ENCODE data around the gene SLX4IP. TPM values are rescaled to one million over a fixed set of nuclear protein-coding genes. Genes with fewer than 3 reads are reported as not detected.

SLX4IP gene
- total RNA-seq, 4 donors from 2014 or later, result 2.0 to 3.4 (median 3.3) TPM

- ATAC-seq (ENCODE audit: low FRiP score) (no peak), DNase-seq (ENCODE audit: low spot score) (no peak)
- no peak for TF ChIP-seq CTCF (IDR thresholded peaks at IDR 0.05)
Observed at GRCh38 chr20:10667560-10668167, 232.6 kb downstream of the SLX4IP start.

GRCh38 chr20:10668677-10669368 lies 233.7 kb downstream of the SLX4IP start:
- ATAC-seq (ENCODE audit: low FRiP score) (no peak), DNase-seq (ENCODE audit: low spot score) (no peak)
- TF ChIP-seq CTCF (IDR thresholded peaks at IDR 0.05), result no peak

- TF ChIP-seq CTCF (IDR thresholded peaks at IDR 0.05), result no peak
- ATAC-seq (ENCODE audit: low FRiP score), result no peak
- DNase-seq (ENCODE audit: low spot score), result no peak
Observed at GRCh38 chr20:10669843-10670446, 234.8 kb downstream of the SLX4IP start.

- ATAC-seq (ENCODE audit: low FRiP score) (no peak), DNase-seq (ENCODE audit: low spot score) (no peak)
- no peak for TF ChIP-seq CTCF (IDR thresholded peaks at IDR 0.05)
Observed at GRCh38 chr20:10670501-10671220, 235.6 kb downstream of the SLX4IP start.

- TF ChIP-seq CTCF (IDR thresholded peaks at IDR 0.05), result peak in 1 of 3 donors; percentile 31
- ATAC-seq (ENCODE audit: low FRiP score) (peak; percentile 83), DNase-seq (ENCODE audit: low spot score) (no peak)
Observed at GRCh38 chr20:10671221-10671918, 236.3 kb downstream of the SLX4IP start.

- TF ChIP-seq CTCF (IDR thresholded peaks at IDR 0.05), result no peak
- ATAC-seq (ENCODE audit: low FRiP score), result peak; percentile 48
- no peak for DNase-seq (ENCODE audit: low spot score)
Observed at GRCh38 chr20:10671919-10672623, 237.0 kb downstream of the SLX4IP start.
